ENCODE measurements around the gene KDM4F. TPM values are rescaled to one million over a fixed set of nuclear protein-coding genes. Genes with fewer than 3 reads are reported as not detected.

KDM4F gene
- total RNA-seq, 4 donors from 2014 or later: not detected

- TF ChIP-seq CTCF (IDR thresholded peaks at IDR 0.05; ENCODE audit: low read depth): no peak
Observed at GRCh38 chr11:95066716-95067038, 17.5 kb downstream of the KDM4F start, which contains the start of gene SRSF8. Gene SRSF8 (plus strand): TSS chr11:95066919. CDS start chr11:95067227, 308 bp downstream.

GRCh38 chr11:95067039-95067840 lies 18.0 kb downstream of the KDM4F start:
- TF ChIP-seq CTCF (IDR thresholded peaks at IDR 0.05; ENCODE audit: low read depth): no peak

GRCh38 chr11:95067841-95068219 lies 18.6 kb downstream of the KDM4F start:
- TF ChIP-seq CTCF (IDR thresholded peaks at IDR 0.05; ENCODE audit: low read depth): no peak

- no peak for TF ChIP-seq CTCF (IDR thresholded peaks at IDR 0.05; ENCODE audit: low read depth)
Observed at GRCh38 chr11:95068549-95068948, 19.3 kb downstream of the KDM4F start.

GRCh38 chr11:95070471-95070870 lies 21.2 kb downstream of the KDM4F start:
- TF ChIP-seq CTCF (IDR thresholded peaks at IDR 0.05; ENCODE audit: low read depth): no peak

- no peak for TF ChIP-seq CTCF (IDR thresholded peaks at IDR 0.05; ENCODE audit: low read depth)
Observed at GRCh38 chr11:95072948-95073347, 23.7 kb downstream of the KDM4F start.

GRCh38 chr11:95074792-95075563 lies 25.8 kb downstream of the KDM4F start:
- no peak for TF ChIP-seq CTCF (IDR thresholded peaks at IDR 0.05; ENCODE audit: low read depth)

All from subcutaneous adipose tissue (tissue), 4 donors.